Osteocyte (in vitro differentiated cells): ENCODE measurements around the gene SMIM30. TPM values are rescaled to one million over a fixed set of nuclear protein-coding genes. Genes with fewer than 3 reads are reported as not detected.
"Not testable (repeated sequence)": the region's sequence is repeated elsewhere in the genome, so short reads cannot be mapped to it uniquely, and the experiment has no call there.

Source experiments
- DNase-seq: peaks from one replicate; pipeline ENCODE4 v3.0.0; 2021; ENCODE audit warnings: mixed read lengths; ENCODE audit not compliant: unreplicated experiment; ENCODE audit errors: extremely low spot score
- H3K27ac Mint-ChIP-seq: one replicate; pipeline ENCODE4 v1.8.0; 2021; ENCODE audit warnings: mild to moderate bottlenecking, mixed read lengths; ENCODE audit not compliant: unreplicated experiment
- H3K27me3 Mint-ChIP-seq: one replicate; pipeline ENCODE4 v1.8.0; 2021; ENCODE audit warnings: mixed read lengths; ENCODE audit not compliant: unreplicated experiment
- H3K36me3 Mint-ChIP-seq: one replicate; pipeline ENCODE4 v1.8.0; 2021; ENCODE audit warnings: mixed read lengths; ENCODE audit not compliant: unreplicated experiment
- H3K4me1 Mint-ChIP-seq: one replicate; pipeline ENCODE4 v1.8.0; 2021; ENCODE audit warnings: mixed read lengths; ENCODE audit not compliant: unreplicated experiment
- H3K4me3 Mint-ChIP-seq: one replicate; pipeline ENCODE4 v1.8.0; 2021; ENCODE audit warnings: mild to moderate bottlenecking, moderate library complexity, mixed read lengths; ENCODE audit not compliant: unreplicated experiment
- H3K9me3 Mint-ChIP-seq: one replicate; pipeline ENCODE4 v1.8.0; 2021; ENCODE audit warnings: mixed read lengths; ENCODE audit not compliant: unreplicated experiment
- long read RNA-seq: library from polyadenylated mRNA; unstranded; transcript quantifications from one replicate; pipeline ENCODE4 v2.0.0, GENCODE V29; 2021
- total RNA-seq: library from RNA; stranded (reverse); gene quantifications from 2 replicates; pipeline ENCODE4 v1.2.1, GENCODE V29; 2021
- TF ChIP-seq, protein P1 (sequence below): fragments of 200-600 bp; sonication (generic); IDR thresholded peaks from 2 replicates; pipeline ENCODE4 v1.5.0; 2021; ENCODE audit warnings: antibody characterized with exemption, mild to moderate bottlenecking, moderate library complexity

SMIM30 gene, protein sequence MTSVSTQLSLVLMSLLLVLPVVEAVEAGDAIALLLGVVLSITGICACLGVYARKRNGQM
- 43.5 and 43.9 TPM in 2 replicates for total RNA-seq
- long read RNA-seq, transcript SMIM30-204 (3 exons, 962 nt) = minor isoform, 14 of 89 reads
- long read RNA-seq, transcript SMIM30-201 (3 exons, 1,070 nt) = major isoform, 69 of 89 reads
- long read RNA-seq, partial matches to known transcripts = 0 of 89 reads
- long read RNA-seq, other reads (novel, unspliced or antisense) = 4 of 89 reads

DNA sequence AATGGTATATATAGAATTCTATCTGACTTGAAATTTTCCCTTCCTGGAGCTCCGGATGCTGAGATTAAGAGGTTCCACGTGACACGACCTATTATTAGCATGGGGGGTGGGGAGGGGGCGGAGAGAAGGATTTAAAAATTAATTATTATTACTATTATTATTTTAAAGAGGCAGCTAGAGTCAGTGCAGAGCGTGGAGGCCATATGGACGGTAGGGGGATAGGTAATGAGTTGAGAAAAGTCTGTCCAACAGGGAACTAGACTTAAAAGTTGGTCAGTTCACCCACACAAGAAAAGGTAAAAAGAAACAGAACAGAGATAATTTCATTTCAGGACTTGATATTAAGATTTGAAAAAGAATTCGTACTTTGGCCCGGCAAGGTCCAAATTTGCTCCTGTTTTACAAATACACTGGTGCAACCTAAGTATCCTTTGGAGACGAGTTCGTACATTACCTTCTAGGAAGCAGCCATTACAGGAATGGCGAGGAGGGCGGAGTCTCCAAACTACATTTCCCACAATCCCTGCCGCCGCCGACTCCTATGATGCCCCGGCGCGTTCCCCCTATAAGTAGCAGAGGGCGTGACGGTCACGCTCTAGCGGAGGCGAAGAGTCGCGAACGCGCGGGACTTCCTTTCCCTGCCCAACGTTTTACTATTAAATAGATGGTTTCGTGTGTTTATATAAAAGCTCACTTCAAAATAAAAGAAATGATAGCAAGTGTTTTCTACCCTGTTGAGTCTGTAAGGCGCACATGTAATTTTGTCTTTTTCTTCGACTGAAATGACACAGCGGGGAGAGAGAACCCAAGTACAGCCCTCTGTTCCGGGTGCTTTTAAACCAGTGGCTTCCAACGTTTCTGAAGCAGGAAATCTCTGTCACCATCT lies at the start of gene SMIM30:
TSS of gene SMIM30 (minus strand) at position 481 of the 886 bp plus-strand sequence. CDS start 976 bp downstream, outside the sequence.
- peak within 1 kb of the TSS; percentile 92 for H3K4me3 Mint-ChIP-seq
- H3K4me1 Mint-ChIP-seq = peaks cover 13% of the 10 kb centered on the region
- no peaks in the 10 kb centered on the region for H3K9me3 Mint-ChIP-seq
- H3K27me3 Mint-ChIP-seq = peaks cover 5% of the 10 kb centered on the region
- TF ChIP-seq, protein P1, sequence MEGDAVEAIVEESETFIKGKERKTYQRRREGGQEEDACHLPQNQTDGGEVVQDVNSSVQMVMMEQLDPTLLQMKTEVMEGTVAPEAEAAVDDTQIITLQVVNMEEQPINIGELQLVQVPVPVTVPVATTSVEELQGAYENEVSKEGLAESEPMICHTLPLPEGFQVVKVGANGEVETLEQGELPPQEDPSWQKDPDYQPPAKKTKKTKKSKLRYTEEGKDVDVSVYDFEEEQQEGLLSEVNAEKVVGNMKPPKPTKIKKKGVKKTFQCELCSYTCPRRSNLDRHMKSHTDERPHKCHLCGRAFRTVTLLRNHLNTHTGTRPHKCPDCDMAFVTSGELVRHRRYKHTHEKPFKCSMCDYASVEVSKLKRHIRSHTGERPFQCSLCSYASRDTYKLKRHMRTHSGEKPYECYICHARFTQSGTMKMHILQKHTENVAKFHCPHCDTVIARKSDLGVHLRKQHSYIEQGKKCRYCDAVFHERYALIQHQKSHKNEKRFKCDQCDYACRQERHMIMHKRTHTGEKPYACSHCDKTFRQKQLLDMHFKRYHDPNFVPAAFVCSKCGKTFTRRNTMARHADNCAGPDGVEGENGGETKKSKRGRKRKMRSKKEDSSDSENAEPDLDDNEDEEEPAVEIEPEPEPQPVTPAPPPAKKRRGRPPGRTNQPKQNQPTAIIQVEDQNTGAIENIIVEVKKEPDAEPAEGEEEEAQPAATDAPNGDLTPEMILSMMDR = no peak
- DNase-seq = peak; percentile 93
- peaks cover 13% of the 10 kb centered on the region for H3K36me3 Mint-ChIP-seq
- H3K27ac Mint-ChIP-seq = peak within 1 kb of the TSS; percentile 87

DNA sequence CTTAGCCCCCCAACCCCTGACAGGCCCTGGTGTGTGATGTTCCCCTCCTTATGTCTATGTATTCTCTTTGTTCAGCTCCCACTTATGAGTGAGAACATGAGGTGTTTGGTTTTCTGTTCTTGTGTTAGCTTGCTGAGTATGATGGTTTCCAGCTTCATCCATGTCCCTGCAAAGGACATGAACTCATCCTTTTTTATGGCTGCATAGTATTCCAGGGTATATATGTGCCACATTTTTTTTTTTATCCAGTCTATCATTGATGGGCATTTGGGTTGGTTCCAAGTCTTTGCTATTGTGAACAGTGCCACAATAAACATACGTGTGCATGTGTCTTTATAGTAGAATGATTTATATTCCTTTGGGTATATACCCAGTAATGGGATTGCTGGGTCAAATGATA lies 47.8 kb upstream of the SMIM30 start:
- H3K36me3 Mint-ChIP-seq = not testable (repeated sequence)

DNA sequence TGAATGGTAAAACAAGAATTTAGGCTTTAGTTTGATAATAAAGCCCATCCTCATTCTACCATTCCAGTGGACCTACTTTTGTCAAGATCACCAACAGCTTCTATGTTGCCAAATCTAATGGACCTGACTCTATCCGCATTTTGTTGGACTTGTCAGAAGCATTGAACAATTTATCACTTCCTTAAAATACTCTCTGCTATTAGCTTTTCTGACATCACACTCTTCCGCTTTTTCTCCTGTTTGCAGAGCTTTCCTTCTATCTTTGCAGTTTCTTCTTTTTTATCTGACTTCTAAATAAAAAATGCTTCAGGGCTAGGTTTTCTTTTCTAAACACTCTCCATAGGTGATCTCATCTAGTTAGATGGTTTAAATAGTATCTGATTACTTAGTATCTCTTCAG lies 42.7 kb upstream of the SMIM30 start:
- DNase-seq = no peak
- Mint-ChIP-seq H3K36me3 (no peaks in the 10 kb centered on the region), H3K27me3 (peaks cover 21% of the 10 kb centered on the region), H3K4me3 (no peak overlapping the region), H3K4me1 (no peaks in the 10 kb centered on the region), H3K27ac (no peak overlapping the region), H3K9me3 (no peaks in the 10 kb centered on the region)
- TF ChIP-seq, protein P1 = no peak

More for the DNA sequence above, 47.8 kb upstream of the SMIM30 start:
- not testable (repeated sequence) for H3K9me3 Mint-ChIP-seq, H3K4me3 Mint-ChIP-seq, H3K4me1 Mint-ChIP-seq, H3K27me3 Mint-ChIP-seq, H3K27ac Mint-ChIP-seq, DNase-seq

DNA sequence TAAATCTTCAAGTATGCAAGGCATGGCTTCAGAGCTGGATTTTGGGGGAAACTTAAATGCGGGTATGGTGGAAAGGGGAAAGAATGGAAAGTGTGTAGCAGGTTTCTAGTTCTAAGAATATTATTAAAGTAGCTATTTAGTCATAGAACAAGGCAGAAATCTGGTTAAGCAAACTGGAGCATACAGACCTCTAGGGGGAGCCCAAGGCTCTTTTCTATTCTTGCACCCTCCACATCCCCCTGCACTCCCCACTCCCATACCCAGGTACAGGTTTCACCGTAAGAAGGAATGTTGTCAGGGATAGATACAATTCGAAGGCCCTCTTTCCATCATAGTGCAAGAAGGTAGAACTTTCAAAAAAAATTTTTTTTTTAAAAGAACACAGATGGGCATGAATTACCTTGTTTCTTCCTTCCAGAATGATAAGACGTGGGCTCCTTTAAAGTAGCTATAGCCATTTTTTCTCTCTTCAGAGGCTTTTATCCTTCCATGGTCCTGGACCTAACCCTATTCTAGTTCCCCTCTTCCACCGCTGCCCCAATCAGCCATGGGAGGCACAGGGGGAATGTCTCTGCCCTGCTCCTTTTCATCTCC lies 41.5 kb upstream of the SMIM30 start:
- H3K4me3 Mint-ChIP-seq = no peak overlapping the region
- TF ChIP-seq, protein P1 = peak; percentile 84
- H3K9me3 Mint-ChIP-seq = no peaks in the 10 kb centered on the region
- no peak for DNase-seq
- H3K36me3 Mint-ChIP-seq = no peaks in the 10 kb centered on the region
- H3K27ac Mint-ChIP-seq = no peak overlapping the region
- H3K4me1 Mint-ChIP-seq = no peaks in the 10 kb centered on the region
- peaks cover 28% of the 10 kb centered on the region for H3K27me3 Mint-ChIP-seq

DNA sequence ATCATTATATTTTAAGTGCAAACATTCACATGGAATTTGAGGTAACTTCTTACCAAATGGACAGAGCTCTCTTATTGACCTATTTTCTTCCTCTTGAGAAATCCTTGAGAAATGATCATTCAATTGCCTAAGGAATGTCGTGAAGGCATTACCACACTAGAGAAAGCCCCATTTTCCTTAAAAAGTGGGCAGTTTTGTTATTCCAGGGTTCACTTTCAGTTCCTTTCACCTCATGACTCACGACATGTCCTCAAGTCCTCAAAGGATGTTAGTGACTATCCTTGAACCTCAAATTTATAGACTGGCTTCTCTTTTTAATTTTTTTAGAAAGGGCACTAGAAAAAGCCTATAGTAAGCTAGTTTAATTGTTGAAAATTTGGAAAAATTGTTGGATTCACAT lies 40.4 kb upstream of the SMIM30 start:
- TF ChIP-seq, protein P1 = no peak
- no peaks in the 10 kb centered on the region for H3K9me3 Mint-ChIP-seq

More for the DNA sequence above, 40.4 kb upstream of the SMIM30 start:
- DNase-seq = no peak
- peaks cover 33% of the 10 kb centered on the region for H3K27me3 Mint-ChIP-seq
- no peaks in the 10 kb centered on the region for H3K4me1 Mint-ChIP-seq
- no peak overlapping the region for H3K27ac Mint-ChIP-seq
- no peak overlapping the region for H3K4me3 Mint-ChIP-seq
- no peaks in the 10 kb centered on the region for H3K36me3 Mint-ChIP-seq
